ENCODE results near the gene FOXL1. TPM values are rescaled to one million over a fixed set of nuclear protein-coding genes. Genes with fewer than 3 reads are reported as not detected.

FOXL1 gene
- total RNA-seq, 1 experiment from 2014 or later = 7.5 TPM

DNA sequence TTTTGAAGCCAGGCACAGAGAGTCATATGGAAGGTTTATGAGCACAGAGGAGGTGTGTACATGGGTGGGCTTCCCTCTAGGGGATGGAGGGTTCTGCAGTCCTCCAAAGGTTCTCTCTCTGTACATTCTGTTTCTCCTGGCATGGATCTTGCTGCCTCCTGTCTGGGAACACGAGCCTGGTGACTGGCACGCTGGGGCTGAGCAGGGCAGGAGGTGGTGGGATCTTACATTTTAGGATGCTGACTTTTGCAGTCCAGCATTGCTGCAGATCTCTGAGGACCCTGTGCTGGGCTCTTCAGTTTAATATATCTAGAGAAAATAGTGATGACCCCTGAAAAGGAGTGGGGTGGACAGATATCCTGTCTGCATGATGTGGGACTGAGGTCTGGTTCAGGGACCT, 23.0 kb downstream of the FOXL1 start:
- RAD21 ChIA-PET (ENCODE audit: low non-redundant PET in 1 of 2, low total read pairs in 2 of 2, uncharacterized antibody in 2 of 2, unreplicated experiment in 2 of 2) = no interaction called here
- Histone ChIP-seq H3K36me3 (ENCODE audit: control insufficient read depth in 1 of 2, insufficient read depth in 2 of 2, low read length in 2 of 2) (no peaks in the 10 kb centered on the region), H4K20me1 (ENCODE audit: insufficient read depth) (no peaks in the 10 kb centered on the region), H3K27ac (ENCODE audit: low read depth, low read length) (no peak overlapping the region), H3K9me3 (ENCODE audit: control insufficient read depth in 1 of 2, insufficient read depth in 1 of 2, low read depth in 1 of 2, low read length in 2 of 2) (no peaks in the 10 kb centered on the region), H3K4me2 (ENCODE audit: low read length) (no peak overlapping the region), H3K27me3 (ENCODE audit: insufficient read depth, low read length) (peaks cover 5% of the 10 kb centered on the region; the same call in 1 of the 2 replicates), H3K79me2 (ENCODE audit: insufficient read depth, low read length) (no peaks in the 10 kb centered on the region), H3K9ac (ENCODE audit: low read length) (no peak overlapping the region), H3K4me3 (replicated peaks in 1 of 2; ENCODE audit: low read depth in 1 of 2, low read length in 2 of 2) (no peak overlapping the region), H3K9me2 (ENCODE audit: insufficient read depth) (no peaks in the 10 kb centered on the region), H3K4me1 (ENCODE audit: control insufficient read depth in 1 of 2, insufficient read depth in 2 of 2, low read length in 2 of 2) (no peaks in the 10 kb centered on the region), H2AFZ (ENCODE audit: low read depth, low read length, poor library complexity, severe bottlenecking) (no peak overlapping the region)
- POLR2A ChIA-PET = no interaction called here
- no TSS peak for BruUV-seq (replicated peaks)
- TF ChIP-seq EZH2phosphoT487 (IDR thresholded peaks at IDR 0.05; ENCODE audit: borderline replicate concordance) = no peak
- no peak for TF ChIP-seq FOSL1 (IDR thresholded peaks at IDR 0.05; ENCODE audit: low read depth)
- TF ChIP-seq, protein P1, sequence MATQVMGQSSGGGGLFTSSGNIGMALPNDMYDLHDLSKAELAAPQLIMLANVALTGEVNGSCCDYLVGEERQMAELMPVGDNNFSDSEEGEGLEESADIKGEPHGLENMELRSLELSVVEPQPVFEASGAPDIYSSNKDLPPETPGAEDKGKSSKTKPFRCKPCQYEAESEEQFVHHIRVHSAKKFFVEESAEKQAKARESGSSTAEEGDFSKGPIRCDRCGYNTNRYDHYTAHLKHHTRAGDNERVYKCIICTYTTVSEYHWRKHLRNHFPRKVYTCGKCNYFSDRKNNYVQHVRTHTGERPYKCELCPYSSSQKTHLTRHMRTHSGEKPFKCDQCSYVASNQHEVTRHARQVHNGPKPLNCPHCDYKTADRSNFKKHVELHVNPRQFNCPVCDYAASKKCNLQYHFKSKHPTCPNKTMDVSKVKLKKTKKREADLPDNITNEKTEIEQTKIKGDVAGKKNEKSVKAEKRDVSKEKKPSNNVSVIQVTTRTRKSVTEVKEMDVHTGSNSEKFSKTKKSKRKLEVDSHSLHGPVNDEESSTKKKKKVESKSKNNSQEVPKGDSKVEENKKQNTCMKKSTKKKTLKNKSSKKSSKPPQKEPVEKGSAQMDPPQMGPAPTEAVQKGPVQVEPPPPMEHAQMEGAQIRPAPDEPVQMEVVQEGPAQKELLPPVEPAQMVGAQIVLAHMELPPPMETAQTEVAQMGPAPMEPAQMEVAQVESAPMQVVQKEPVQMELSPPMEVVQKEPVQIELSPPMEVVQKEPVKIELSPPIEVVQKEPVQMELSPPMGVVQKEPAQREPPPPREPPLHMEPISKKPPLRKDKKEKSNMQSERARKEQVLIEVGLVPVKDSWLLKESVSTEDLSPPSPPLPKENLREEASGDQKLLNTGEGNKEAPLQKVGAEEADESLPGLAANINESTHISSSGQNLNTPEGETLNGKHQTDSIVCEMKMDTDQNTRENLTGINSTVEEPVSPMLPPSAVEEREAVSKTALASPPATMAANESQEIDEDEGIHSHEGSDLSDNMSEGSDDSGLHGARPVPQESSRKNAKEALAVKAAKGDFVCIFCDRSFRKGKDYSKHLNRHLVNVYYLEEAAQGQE (IDR thresholded peaks at IDR 0.05; ENCODE audit: low read depth) = no peak
- TF ChIP-seq, protein P2, sequence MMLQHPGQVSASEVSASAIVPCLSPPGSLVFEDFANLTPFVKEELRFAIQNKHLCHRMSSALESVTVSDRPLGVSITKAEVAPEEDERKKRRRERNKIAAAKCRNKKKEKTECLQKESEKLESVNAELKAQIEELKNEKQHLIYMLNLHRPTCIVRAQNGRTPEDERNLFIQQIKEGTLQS (IDR thresholded peaks at IDR 0.05) = no peak
- no peak for TF ChIP-seq JUND (IDR thresholded peaks at IDR 0.05)
- no peak for DNase-seq (ENCODE audit: low read depth, low spot score)
- CTCF ChIA-PET = no interaction called here
- intact Hi-C loops (cut with micrococcal nuclease) = no loop called here
- ATAC-seq = no peak

DNA sequence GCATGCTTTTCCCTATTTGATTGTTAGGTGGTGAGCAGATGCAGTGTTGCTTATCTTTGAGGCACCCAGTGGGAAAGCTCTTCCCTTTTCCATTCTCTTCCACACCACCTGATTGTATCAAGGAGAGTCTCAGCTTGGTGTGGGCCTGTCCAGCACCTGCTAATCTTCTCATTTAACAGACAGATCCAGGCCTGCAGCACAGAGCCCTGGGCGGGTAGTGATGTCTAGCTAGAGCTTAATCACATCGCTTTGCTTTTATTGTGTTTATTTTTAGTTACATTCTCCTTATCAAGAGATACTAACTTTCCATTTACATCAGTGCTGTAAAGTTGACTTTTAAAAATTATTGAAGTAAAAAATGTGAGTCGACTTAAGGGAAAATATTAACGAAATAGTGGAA, 24.2 kb downstream of the FOXL1 start:
- ChIA-PET RAD21 (ENCODE audit: low non-redundant PET in 1 of 2, low total read pairs in 2 of 2, uncharacterized antibody in 2 of 2, unreplicated experiment in 2 of 2) (no interaction called here), POLR2A (no interaction called here), CTCF (no interaction called here)
- no TSS peak for BruUV-seq (replicated peaks)
- Histone ChIP-seq H4K20me1 (ENCODE audit: insufficient read depth) (no peaks in the 10 kb centered on the region), H3K27ac (ENCODE audit: low read depth, low read length) (no peak overlapping the region), H3K27me3 (ENCODE audit: insufficient read depth, low read length) (0 out of 2 replicates have a peak, but pooled peaks cover 5% of the 10 kb centered on the region), H3K9ac (ENCODE audit: low read length) (no peak overlapping the region), H3K4me2 (ENCODE audit: low read length) (no peak overlapping the region), H3K9me2 (ENCODE audit: insufficient read depth) (no peaks in the 10 kb centered on the region), H3K4me1 (ENCODE audit: control insufficient read depth in 1 of 2, insufficient read depth in 2 of 2, low read length in 2 of 2) (no peaks in the 10 kb centered on the region), H3K9me3 (ENCODE audit: control insufficient read depth in 1 of 2, insufficient read depth in 1 of 2, low read depth in 1 of 2, low read length in 2 of 2) (no peaks in the 10 kb centered on the region), H3K4me3 (replicated peaks in 1 of 2; ENCODE audit: low read depth in 1 of 2, low read length in 2 of 2) (no peak overlapping the region), H3K79me2 (ENCODE audit: insufficient read depth, low read length) (no peaks in the 10 kb centered on the region), H3K36me3 (ENCODE audit: control insufficient read depth in 1 of 2, insufficient read depth in 2 of 2, low read length in 2 of 2) (no peaks in the 10 kb centered on the region), H2AFZ (ENCODE audit: low read depth, low read length, poor library complexity, severe bottlenecking) (no peak overlapping the region)
- intact Hi-C loops (cut with micrococcal nuclease) = no loop called here
- DNase-seq (ENCODE audit: low read depth, low spot score) = no peak
- no peak for ATAC-seq
- TF ChIP-seq SRF (IDR thresholded peaks at IDR 0.05; ENCODE audit: low read depth) (no peak), JUND (IDR thresholded peaks at IDR 0.05) (no peak), RAD21 (IDR thresholded peaks at IDR 0.05; ENCODE audit: low read depth) (no peak), YY1 (IDR thresholded peaks at IDR 0.05; ENCODE audit: extremely low read depth, insufficient replicate concordance, low read depth, low read length) (no peak), CBX3 (IDR thresholded peaks at IDR 0.05; ENCODE audit: low read depth) (no peak), EZH2 (IDR thresholded peaks at IDR 0.05) (no peak), TCF7L2 (IDR thresholded peaks at IDR 0.05; ENCODE audit: borderline replicate concordance, extremely low read depth, insufficient read depth, insufficient read length) (no peak), EGR1 (IDR thresholded peaks at IDR 0.05; ENCODE audit: low read depth) (no peak), SIN3A (IDR thresholded peaks at IDR 0.05; ENCODE audit: low read depth) (no peak), FOSL1 (IDR thresholded peaks at IDR 0.05; ENCODE audit: low read depth) (no peak)
- TF ChIP-seq, protein P1 (IDR thresholded peaks at IDR 0.05; ENCODE audit: low read depth) = no peak
- TF ChIP-seq, protein P3, sequence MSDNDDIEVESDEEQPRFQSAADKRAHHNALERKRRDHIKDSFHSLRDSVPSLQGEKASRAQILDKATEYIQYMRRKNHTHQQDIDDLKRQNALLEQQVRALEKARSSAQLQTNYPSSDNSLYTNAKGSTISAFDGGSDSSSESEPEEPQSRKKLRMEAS (IDR thresholded peaks at IDR 0.05) = no peak

Measured in HCT116 (cell line).